Heart left ventricle (tissue), 13 donors: ENCODE data around the gene IFFO2.

Source experiments
- POLR2A ChIP-seq, 2 donors: fragments of 450-650 bp; IDR thresholded peaks; one replicate each; pipeline ENCODE4 v1.6.1; 2017; ENCODE audit warnings: antibody characterized with exemption in 2 of 2, mild to moderate bottlenecking in 2 of 2, moderate library complexity in 2 of 2
- TF ChIP-seq, protein P1 (sequence below), 12 donors: fragments of 200-600 bp; sonication (generic) in 4 of 12; IDR thresholded peaks; one replicate each; pipeline versions ENCODE4 v1.5.0 to v1.8.0; 2018 to 2022; ENCODE audit warnings: antibody characterized with exemption in 12 of 12, mild to moderate bottlenecking in 5 of 12
- donor health status: ischemic (EF 13 %, LVEDD 7.1; RV severe dilation, severe dysfunction).
- donor health status: DM: no; HTN: yes; CAD: no.
- donor health status: DM: no; HTN: no; CAD: no.
- donor health status: ischemic (EF 25% LVEDD 6.9; RV normal size, moderate dysfunction).
- donor health status: ischemic (EF 25% LVEDD 5.7; RV mildly dilated, moderate dysfunction).
- donor health status: ischemic (EF 35%, LVEDD 5.7; RV mildly dilated, moderate dysfunction).
- donor health status: nonischemic (EF 11% LVEDD 7.7; RV severe dilation, severe dysfunction).
- donor health status: DM: yes; HTN: yes; CAD: no.
- donor health status: PGD.
- donor health status: ischemic (EF 29% LVEDD 5.4; RV normal size, mild dysfunction).
- donor health status: nonischemic (EF 23%, LVEDD 6.1; RV moderate dilation, normal function).

DNA sequence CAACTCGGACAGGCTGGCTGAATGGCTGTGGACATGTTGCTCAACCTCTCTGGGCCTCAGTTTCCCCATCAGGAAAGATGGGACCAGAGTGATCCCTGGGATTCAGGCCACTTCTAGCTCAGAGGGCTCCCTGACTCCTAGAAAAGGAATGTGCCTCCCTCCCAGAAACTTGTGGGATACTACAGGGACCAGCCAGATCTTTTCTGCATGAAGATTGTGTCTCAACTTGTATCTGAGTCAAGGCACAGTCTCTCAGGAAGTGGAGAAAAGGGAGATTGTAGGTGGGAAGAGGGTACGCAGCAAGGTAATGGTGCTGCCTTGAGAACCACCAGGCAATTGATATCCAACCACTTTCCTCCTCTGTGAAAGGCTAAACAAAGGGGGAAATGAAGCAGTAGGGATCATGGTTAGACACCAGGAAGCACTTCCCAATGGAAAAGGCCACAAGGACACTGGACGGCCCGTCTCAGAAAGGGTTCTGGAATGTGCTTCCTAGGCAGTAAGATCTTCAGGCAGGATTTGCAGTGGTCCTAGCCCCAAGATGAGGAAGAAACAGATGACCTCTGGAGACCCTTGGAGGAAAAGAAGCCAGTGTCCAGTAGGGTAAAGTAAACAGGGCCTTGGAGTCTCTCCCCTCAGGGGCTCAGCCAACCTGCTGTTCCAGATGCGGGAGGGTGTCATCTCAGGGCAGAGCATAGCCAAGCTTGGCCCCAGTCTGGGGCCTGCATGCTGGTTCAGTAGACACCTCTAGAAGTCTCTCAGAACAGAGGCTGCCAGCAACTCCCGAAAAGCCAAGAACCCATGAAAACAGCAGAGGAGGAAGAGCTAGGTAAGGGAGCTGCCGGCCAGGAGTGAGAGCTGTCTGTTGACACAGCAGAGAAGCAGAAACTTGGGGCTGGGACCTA lies 16.8 kb downstream of the IFFO2 start:
- no peak for TF ChIP-seq POLR2A (IDR thresholded peaks at IDR 0.05)
- TF ChIP-seq, protein P1, sequence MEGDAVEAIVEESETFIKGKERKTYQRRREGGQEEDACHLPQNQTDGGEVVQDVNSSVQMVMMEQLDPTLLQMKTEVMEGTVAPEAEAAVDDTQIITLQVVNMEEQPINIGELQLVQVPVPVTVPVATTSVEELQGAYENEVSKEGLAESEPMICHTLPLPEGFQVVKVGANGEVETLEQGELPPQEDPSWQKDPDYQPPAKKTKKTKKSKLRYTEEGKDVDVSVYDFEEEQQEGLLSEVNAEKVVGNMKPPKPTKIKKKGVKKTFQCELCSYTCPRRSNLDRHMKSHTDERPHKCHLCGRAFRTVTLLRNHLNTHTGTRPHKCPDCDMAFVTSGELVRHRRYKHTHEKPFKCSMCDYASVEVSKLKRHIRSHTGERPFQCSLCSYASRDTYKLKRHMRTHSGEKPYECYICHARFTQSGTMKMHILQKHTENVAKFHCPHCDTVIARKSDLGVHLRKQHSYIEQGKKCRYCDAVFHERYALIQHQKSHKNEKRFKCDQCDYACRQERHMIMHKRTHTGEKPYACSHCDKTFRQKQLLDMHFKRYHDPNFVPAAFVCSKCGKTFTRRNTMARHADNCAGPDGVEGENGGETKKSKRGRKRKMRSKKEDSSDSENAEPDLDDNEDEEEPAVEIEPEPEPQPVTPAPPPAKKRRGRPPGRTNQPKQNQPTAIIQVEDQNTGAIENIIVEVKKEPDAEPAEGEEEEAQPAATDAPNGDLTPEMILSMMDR (IDR thresholded peaks at IDR 0.05), result no peak
